ENCODE measurements around the gene BCAP29. TPM values are rescaled to one million over a fixed set of nuclear protein-coding genes. Genes with fewer than 3 reads are reported as not detected.
A peak's percentile ranks its signal among the peaks of the same experiment; 100 is the strongest.
"Not testable (repeated sequence)": the region's sequence is repeated elsewhere in the genome, so short reads cannot be mapped to it uniquely, and the experiment has no call there.

The BCAP29 gene
- total RNA-seq, 1 experiment from 2014 or later: 58.4 TPM

DNA sequence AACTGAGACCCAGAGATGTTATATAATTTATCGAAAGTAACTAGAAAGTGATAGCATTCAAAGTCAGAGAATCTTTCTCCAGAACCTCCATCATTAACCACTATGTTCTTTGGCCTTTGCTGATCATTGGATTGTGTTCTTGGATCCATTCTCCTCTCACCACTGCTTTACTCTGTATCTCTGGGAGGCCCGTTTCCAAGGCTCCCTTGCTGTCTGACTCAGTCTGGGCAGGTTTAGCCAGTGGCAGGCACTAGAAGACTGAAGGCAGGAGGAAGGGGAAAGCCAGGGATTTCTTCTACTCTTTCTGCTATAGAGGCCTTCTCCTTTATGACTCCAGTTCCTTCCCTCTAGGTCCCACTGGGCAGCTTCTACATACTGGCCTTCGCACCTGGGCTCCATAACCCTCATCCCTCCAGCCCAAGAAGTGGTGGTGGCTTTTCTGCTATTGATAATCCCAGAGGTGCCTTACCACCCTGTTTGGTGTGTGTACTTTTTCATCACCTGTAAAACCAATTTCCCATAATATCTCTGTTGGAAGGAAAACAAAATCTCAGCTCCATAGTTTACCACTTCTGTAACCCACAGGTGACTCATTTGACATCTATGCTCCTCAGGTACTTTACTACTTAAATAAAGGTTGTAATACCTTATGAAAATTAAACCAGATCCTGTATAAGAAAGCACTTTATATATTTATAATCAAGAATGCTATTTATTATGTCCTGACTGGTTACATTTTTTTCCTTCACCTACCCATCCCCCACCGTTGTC, 36.0 kb downstream of the BCAP29 start:
- DNase-seq (ENCODE audit: extremely low read depth, low read depth): no peak

DNA sequence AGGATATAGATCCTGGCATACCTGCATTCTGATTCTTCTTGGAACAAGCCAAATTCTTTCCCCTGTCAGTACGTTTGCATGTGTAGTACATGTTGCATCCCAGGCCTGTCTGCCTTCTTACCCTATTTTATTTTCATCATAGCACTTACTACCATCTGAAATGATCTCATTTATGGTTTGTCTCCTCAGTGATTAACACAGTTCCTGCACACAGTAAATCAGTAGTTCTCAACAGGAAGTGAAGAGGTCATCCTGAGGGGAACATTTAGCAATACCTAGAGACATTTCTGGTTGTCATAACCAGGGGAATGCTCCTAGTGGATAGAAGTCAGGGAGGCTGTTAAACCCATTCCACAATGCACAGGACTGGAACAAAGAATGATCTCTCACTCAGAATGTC, 42.4 kb downstream of the BCAP29 start:
- no peak for DNase-seq (ENCODE audit: extremely low read depth, low read depth)

DNA sequence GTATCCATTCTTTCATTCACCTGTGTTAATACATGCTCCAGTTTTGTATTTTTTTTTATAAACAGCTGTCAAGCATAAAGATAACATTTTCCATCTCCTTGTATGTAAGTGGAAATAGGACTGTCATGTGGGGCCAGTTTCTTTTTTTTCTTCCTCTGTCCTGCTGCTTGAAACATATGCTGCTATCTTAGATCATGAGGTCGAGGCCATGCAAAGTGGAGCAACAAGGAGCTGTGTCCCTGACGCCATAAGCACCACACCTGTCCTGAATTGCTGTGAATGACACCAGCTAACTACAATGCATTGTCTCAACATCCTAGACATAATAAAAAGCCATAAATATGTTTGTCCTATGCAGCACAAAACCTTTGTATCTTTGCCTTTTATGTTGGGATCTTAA, 42.8 kb downstream of the BCAP29 start:
- no peak for DNase-seq (ENCODE audit: extremely low read depth, low read depth)

DNA sequence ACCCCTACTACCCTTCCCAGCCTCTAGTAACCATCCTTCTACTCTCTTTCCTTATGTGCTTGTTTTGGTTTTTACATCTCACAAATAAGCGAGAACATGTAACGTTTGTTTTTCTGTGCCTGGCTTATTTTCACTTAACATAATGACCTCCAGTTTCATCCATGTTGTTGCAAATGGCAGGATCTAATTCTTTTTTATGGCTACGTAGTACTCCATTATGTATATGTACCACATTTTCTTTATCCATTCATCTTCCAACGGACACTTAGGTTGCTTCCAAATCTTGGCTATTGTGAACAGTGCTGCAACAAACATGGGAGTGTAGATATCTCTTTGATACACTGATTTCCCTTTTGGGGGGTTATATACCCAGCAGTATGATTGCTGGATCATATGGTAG, 47.0 kb downstream of the BCAP29 start:
- DNase-seq (ENCODE audit: extremely low read depth, low read depth): no peak

DNA sequence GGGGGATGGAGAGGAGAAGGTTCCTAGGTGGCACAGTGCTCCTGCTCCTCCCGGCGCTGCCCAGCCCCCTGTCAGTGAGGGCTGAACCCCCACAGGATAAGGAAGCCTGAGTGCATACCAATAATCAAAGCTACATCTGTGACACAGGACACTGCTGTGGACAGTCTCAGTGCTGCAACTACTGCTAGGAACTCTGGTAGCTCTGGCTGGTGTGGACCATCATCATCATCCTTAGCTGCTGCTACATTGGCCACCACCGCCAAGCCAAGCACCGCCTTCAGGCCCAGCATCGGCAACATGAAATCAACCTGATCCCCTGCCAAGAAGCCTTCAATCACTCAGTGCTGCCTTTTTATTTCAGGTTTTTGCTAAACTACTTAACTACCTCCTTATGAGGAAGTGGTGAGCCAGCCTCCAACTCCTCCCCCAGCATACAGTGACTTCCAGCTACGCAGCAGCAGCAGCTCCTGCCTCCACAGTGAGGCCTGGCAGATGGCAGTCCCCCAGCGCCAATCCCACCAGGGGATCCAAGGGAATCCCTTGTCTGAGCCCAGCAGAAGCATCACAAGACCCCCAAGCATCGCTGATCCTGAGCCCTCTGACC, 48.5 kb downstream of the BCAP29 start:
- DNase-seq (ENCODE audit: extremely low read depth, low read depth): no peak

DNA sequence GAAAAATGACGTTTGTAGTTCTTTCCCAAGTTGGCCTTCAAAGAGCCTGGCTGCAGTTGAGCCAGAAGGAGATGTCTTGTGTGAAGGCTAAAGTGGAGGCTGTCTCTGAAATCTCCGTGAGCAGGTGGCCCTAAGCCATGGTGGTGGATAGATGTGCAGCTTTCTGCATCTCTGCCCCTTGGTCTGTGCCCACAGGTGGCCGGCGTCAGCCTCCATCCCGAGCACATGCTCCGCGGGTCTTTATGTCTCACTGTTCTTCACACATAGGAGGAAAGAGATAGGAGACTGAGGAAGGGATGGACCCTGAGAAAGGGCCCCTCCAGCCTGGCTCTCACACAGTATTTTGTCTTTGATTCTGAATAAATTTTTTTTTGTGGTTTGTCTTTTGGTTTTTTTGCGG, 50.3 kb downstream of the BCAP29 start:
- DNase-seq (ENCODE audit: extremely low read depth, low read depth): no peak

DNA sequence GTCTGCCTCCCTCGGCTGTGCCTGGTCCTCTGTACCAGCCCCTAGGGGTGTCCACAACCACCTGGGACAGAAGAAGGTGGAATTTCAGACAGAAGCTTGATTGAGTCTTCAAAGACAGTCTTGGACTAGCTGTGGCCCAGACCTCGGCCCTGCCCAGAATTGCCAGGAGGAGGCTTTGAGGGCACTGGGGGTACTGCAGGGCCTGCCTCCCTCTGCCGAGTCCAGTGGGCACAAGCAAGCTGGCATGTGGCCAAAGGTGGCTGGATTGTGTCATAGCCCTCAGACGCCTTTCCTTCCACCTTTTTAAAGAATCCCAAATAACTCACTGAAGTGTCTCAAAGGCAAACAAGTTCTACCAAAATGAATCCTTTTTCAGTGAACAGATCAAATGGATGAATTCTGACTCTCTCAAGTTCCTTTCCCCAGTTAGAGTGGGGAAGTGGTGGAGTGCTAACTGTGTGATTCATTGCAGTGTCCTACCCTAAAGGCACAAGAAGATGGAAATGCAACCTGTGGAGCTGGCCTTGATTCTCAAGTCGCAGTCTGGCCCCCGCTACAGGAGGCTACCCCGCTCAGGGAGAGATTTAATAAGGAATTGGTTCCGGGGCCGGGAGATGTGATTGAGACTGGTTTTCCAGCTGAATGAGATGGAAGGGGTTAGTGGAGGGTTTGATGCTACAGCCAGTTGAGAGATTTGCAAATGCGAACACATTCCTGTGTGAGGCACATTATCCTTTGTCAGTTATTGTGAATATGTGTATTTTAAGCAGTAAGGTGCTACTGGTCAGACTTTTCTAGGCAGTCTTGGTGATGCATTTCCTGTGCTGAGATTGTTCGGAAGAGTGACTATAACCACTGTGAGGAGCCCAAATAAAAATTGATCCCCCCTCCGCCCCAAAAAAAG, 51.8 kb downstream of the BCAP29 start:
- no peak for DNase-seq (ENCODE audit: extremely low read depth, low read depth)

DNA sequence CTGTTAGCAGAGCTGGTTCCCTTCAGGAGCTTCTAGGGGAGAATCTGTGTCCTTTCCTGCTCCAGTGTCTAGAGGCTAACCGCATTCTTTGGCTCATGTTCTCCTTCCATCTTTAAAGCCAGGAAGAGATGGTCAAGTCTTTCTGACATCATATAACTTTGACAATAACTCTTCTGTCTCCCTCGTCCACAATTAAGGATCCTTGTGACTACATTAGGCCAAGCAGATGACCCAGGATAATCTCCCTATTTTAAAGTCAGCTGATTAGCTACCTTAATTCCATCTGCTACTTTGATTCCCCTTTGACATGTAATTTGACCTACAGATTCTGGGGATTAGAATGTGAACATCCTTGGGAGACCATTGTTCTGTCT, 52.4 kb downstream of the BCAP29 start:
- no peak for DNase-seq (ENCODE audit: extremely low read depth, low read depth)

DNA sequence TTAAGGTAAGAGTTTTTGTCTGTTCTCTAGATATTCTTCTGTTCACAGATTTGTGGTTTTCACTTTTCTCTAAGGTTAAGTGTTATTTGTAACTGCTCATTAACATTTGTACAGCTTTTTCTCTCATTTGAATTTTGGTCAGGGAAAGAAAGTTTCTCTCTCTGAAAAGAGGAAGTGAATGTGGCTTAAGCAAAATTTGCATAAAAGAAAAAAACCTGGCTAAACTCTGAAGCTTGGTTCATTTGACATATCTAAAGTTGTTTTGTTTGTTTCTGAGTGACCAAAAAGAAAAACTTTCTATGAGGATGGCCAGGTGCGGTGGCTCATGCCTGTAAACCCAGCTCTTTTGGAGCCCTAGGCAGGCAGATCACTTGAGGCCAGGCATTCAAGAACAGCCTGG, 58.5 kb downstream of the BCAP29 start:
- DNase-seq (ENCODE audit: extremely low read depth, low read depth): no peak

DNA sequence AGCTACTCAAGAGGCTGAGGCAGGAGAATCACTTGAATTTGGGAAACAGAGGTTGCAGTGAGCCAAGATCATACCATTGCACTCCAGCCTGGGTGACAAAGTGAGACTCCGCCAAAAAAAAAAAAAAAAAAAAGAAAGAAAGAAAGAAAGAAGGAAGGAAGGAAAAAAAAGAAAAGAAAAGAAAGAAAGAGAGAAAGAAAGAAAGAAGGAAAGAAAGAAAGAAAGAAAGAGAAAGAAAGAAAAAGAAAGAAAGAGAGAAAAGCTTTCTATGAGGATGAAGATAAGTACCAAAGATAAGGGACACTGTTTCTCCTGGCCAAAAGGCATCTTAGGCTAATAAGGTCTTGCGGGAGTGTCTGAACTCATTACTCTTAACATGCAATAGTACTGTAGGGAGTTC, 59.0 kb downstream of the BCAP29 start:
- DNase-seq (ENCODE audit: extremely low read depth, low read depth): not testable (repeated sequence)

DNA sequence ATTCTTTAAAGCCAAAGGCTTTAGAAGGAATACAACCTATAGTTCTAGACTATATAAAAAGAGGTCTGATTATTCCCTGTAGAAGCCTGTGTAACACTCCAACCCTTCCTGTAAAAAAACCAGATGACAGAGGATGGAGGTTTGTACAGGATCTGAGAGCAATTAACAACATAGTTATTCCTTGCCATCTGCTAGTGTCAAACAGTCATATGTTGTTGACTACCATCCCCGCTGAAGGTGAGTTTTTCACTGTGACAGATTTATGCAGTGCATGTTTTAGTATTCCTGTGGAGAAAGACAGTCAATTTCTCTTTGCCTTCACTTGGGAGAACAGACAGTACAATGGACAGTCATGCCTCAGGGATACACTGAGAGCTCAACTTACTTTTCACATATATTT, 61.6 kb downstream of the BCAP29 start:
- no peak for DNase-seq (ENCODE audit: extremely low read depth, low read depth)

DNA sequence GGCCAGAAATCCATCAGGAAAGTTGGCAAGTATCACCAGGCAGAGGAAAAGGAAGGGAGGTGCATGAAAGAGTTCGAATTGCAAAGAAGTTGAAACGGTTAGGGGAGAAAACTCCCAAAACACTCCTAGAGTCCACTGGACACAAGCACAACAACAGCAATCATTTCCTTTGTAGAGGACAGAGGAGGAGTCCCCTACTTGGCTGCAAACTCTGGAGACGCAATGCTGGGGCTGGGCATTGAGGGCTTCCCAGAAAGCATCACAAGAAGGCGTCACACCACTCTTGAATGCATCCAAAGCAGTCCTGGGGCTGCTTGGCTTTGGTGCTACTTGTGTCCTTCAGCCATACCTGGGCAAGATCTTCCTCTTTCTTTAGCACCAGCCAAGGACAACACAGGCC, 62.5 kb downstream of the BCAP29 start:
- no peak for DNase-seq (ENCODE audit: extremely low read depth, low read depth)

DNA sequence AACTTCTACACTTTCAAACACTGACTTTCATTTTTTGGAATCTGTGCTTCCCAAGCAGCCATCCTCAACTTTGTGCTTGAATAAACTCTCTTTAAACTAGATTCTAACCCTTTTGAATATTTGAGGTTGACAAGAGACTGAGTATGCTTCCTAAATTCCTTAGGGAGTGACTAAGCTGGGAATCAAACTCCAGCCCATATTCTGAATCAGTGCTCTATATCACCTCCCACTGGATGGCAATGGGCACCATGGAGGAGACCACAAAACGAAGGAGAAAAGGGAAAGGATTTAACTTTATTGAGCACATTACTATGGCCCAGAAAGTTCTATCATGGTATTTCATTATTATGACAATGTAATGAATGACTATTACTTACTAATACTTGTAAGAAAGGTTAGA, 63.4 kb downstream of the BCAP29 start:
- DNase-seq (ENCODE audit: extremely low read depth, low read depth): no peak

DNA sequence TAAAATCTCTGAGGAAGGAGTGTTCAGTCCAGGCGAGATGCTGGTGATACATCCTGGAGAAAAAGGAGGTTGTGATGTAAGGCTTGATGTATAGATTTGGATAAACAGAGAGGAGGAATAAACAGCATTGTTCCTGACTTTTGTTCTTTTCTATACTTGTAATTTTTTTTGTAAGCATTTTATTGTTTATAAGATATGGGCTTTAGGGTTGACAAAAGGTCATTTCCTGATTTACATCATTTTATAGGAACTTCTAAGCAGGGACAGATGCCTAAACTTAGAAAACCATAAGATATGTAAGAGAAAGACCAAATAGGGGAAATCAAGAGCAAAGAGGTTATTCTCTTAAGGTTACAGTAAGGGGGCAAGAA, 63.9 kb downstream of the BCAP29 start:
- DNase-seq (ENCODE audit: extremely low read depth, low read depth): no peak

DNA sequence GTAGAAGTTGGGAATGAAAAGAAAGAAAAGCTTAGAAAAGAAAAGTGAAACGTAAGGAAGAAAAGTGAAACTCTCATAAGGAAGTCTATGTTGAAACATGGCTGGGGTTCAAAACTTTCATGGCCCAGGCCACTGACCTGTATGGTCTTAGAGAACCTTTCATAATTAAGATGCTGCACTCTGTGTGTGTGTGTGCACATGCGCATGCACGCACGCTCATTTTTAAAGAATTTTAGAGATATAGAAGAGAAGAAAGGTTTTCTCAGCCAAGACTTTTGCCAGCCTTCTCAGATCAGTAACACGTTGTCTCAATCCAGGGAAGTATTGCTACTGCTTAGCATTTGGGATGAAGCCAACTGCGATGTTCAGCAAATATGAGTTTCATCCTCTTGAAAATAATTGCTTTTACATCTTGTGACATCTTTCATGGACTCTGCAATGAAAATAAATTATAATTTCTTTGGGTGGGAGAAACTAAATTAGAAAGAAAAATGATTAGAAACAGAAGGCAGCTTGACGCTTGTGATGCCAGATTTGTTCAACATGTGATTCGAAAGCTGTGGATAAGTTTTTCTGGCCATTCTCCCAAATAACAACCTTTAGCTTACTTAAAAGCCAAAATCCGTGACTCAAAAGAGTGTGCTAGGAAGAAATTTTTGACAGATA, 64.4 kb downstream of the BCAP29 start:
- DNase-seq (ENCODE audit: extremely low read depth, low read depth): no peak

DNA sequence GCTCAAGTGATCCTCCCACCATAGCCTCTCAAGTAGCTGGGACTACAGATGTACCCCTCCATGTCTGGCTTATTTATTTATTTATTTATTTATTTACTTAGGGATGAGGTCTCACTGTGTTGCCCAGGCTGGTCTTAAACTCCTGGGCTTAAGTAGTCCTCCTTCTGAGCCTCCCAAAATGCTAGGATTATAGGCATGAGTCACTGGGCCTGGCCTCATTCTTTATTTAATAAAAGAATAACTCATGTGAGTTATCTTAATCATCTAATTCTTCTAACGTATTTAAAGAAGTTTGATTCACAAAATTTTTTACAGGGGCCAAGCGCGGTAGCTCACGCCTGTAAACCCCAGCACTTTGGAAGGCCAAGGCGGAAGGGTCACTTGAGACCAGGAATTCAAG, 72.6 kb downstream of the BCAP29 start:
- DNase-seq (ENCODE audit: extremely low read depth, low read depth): no peak

DNA sequence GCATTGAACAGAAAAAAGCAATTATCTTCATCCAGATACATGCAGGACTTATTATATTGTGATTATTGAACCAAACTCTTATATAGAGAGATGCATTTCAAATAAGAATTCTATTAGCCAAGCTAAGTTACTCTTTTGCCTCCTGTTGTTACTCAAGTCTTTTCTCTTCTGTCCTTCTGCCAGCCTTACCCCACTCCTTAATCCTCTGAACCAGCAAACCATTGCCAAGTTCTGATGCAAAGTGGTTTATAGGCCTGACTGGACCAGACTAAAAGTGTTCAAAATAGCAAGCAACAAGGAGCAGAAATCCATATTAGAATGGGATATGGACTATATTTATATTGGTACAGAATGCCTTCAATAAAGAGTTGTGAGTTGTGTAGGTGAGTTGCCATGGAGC, 78.4 kb downstream of the BCAP29 start:
- DNase-seq (ENCODE audit: extremely low read depth, low read depth): no peak

DNA sequence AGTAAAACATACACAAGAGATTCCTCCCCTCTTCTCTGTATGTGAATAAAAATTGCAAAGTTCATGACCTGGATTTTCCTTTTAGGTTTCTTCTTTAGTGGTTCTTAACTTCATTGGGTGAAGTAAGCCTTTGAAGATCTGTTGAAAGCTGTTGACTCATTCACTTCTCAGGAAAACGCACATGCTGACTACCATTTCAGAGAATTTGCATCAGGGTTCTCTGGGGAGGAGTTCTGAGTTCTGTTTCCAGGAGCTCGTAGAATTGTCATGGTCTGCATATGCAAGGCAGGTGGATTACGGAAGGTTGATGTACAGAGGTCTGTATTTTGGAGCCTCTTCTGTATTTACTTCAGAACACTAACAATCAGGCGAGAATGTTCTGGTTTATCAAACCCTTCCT, 79.6 kb downstream of the BCAP29 start:
- DNase-seq (ENCODE audit: extremely low read depth, low read depth): peak; percentile 20

DNA sequence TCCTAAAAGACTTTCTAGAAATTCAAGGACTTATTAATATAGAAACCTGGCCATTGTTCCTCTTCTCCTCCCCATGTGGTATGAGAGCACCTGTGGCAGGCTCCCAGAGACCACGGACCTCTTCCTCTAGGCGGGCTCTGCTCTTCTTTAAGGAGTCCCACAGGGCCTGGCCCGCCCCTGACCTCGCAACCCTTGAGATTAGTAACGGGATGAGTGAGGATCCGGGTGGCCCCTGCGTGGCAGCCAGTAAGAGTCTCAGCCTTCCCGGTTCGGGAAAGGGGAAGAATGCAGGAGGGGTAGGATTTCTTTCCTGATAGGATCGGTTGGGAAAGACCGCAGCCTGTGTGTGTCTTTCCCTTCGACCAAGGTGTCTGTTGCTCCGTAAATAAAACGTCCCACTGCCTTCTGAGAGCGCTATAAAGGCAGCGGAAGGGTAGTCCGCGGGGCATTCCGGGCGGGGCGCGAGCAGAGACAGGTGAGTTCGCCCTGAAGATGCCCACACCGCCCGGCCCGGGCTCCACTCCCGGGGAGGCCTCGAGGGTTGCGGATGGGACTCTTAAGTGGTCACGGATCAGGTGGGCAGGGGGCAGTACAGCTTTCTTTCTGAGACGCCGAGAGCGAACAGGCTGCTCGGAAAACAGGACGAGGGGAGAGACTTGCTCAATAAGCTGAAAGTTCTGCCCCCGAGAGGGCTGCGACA, 80.5 kb downstream of the BCAP29 start, which contains the start of gene SLC26A4:
TSS of gene SLC26A4 (plus strand) at position 448 of the 700 bp plus-strand sequence. CDS start 814 bp downstream, outside the sequence.
- DNase-seq (ENCODE audit: extremely low read depth, low read depth): no peak

DNA sequence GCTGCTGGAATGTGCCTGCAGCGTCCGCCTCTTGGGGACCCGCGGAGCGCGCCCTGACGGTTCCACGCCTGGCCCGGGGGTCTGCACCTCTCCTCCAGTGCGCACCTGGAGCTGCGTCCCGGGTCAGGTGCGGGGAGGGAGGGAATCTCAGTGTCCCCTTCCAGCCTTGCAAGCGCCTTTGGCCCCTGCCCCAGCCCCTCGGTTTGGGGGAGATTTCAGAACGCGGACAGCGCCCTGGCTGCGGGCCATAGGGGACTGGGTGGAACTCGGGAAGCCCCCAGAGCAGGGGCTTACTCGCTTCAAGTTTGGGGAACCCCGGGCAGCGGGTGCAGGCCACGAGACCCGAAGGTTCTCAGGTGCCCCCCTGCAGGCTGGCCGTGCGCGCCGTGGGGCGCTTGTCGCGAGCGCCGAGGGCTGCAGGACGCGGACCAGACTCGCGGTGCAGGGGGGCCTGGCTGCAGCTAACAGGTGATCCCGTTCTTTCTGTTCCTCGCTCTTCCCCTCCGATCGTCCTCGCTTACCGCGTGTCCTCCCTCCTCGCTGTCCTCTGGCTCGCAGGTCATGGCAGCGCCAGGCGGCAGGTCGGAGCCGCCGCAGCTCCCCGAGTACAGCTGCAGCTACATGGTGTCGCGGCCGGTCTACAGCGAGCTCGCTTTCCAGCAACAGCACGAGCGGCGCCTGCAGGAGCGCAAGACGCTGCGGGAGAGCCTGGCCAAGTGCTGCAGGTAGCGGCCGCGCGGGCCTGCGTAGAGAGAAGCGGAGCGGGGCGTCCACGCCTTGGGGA, 81.2 kb downstream of the BCAP29 start:
- DNase-seq (ENCODE audit: extremely low read depth, low read depth): peak; percentile 26
